Activated naive CD4-positive, alpha-beta T cell treated with anti-CD3 and anti-CD28 coated beads, Interleukin-2, amount 10 ng/mL, durations not matched to agents 7 days and 5 days (primary cell): Measurements from ENCODE around the gene POFUT2.

Source experiments
- CTCF ChIA-PET: fragments of 350-600 bp; sonication (Branson Sonifier 250); formaldehyde crosslinking; loops from one replicate; lab custom pipeline; 2021; ENCODE audit warnings: antibody characterized with exemption; lab: Charles Lee
- DNase-seq: peaks from one replicate; pipeline ENCODE4 v3.0.0-alpha.2; 2020
- H3K27ac Mint-ChIP-seq: one replicate; pipeline ENCODE4 v1.8.0; 2021; ENCODE audit warnings: mild to moderate bottlenecking, moderate library complexity, mixed read lengths
- H3K27me3 Mint-ChIP-seq: one replicate; pipeline ENCODE4 v1.8.0; 2021; ENCODE audit warnings: mild to moderate bottlenecking, mixed read lengths
- H3K36me3 Mint-ChIP-seq: one replicate; pipeline ENCODE4 v1.8.0; 2021; ENCODE audit warnings: mixed read lengths
- H3K4me1 Mint-ChIP-seq: one replicate; pipeline ENCODE4 v1.8.0; 2021; ENCODE audit warnings: mixed read lengths
- H3K4me3 Mint-ChIP-seq: one replicate; pipeline ENCODE4 v1.8.0; 2021; ENCODE audit warnings: mild to moderate bottlenecking, moderate library complexity, mixed read lengths
- H3K9me3 Mint-ChIP-seq: one replicate; pipeline ENCODE4 v1.8.0; 2021; ENCODE audit warnings: mixed read lengths

The POFUT2 gene

DNA sequence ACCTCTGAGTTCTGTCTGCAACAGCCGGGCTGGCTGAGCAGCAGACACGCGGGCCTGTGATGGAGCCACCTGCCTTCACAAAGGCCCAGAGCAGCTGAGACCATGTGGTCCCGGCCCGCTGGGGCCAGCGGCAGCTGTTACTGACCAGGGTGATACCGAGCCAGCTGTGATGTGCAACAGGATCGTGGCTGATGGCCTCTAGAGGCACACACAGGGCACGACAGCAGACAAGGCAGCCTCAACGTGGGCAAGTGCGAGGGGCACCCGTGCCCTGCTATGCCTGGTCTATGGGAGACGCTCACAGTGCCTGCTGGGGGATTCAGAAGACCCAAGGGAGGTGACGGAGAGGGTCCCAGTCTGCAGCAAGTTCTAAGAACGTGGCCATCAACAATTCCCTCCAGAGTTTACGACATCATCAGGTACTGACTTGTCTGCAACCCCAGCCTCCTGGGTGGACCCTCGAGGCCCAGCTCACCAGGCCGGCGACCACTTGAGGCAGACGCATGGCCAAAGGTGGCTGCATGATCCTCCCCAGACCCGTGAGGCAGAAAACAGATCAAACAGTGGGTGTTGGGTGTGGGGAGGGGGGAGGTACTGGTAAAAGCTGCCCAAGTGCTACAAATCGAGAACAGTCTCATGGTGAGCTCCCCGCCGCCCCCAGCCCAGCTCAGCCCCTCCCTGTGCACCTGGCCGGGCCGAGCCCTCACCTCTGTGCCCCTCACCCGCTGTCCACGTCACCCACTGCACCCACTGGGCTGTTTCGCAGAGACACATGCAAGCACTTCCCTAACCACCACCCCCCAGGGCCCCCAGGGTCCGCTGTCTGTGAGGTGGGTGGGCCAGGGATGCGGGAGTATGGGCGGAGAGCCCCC, 6.0 kb downstream of the POFUT2 start:
- Mint-ChIP-seq H3K36me3 (peaks cover 28% of the 10 kb centered on the region), H3K27me3 (no peaks in the 10 kb centered on the region), H3K27ac (no peak overlapping the region), H3K9me3 (no peaks in the 10 kb centered on the region), H3K4me3 (no peak overlapping the region), H3K4me1 (peaks cover 9% of the 10 kb centered on the region)
- DNase-seq: no peak
- CTCF ChIA-PET: no interaction called here

DNA sequence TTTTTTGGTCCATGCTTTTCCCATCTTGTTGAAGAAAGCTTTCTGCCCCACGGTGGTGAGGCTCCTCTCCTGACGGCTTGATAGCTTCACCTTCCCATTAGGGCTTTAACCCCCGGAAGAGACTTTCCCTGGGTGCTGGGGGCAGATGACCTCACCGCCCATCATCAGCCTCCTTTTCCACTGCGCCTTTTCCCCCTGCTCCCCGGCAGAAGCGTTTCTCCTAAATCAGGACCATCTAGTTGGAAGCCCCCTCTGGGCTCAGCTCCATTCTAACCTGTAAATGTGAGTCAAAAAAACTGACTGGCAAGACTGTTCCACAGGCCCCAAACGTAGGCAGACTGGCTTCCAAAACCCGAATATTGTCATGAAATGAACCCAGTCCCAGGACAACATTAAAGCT, 6.7 kb downstream of the POFUT2 start:
- DNase-seq: no peak
- Mint-ChIP-seq H3K27me3 (no peaks in the 10 kb centered on the region), H3K36me3 (peaks cover 28% of the 10 kb centered on the region), H3K9me3 (no peaks in the 10 kb centered on the region), H3K4me3 (no peak overlapping the region), H3K4me1 (peaks cover 5% of the 10 kb centered on the region), H3K27ac (no peak overlapping the region)
- CTCF ChIA-PET: no interaction called here

DNA sequence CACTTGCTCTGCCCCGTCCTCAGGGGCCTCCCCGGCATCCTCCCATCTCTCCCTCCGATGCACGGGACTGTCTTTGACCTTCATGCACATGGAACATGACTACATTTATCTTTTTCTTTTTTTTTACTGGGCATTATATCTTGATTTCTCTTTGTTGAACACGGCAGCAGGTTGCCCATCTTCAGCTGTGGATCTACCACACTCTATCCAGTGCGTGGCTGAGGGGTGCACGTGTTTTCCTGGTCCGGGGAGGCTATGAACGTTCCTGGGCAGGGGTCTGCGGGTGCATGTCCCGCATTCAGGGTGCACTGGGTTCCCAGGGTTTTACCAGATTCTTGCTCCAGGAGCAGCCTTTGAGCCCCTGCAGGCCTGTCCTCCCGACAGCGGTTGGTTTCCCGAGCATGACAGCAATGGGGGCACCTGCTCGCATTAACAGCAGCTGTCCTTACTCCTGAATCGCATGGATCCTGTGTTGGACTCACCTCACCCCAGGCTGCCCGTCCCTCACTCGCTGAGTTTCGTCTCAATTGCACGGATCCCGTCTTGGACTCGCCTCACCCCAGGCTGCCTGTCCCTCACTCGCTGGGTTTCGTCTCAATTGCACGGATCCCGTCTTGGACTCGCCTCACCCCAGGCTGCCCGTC, 7.4 kb downstream of the POFUT2 start:
- no peaks in the 10 kb centered on the region for H3K4me1 Mint-ChIP-seq
- H3K27ac Mint-ChIP-seq: peak overlapping the region; percentile 19
- no peak overlapping the region for H3K4me3 Mint-ChIP-seq
- H3K9me3 Mint-ChIP-seq: no peaks in the 10 kb centered on the region
- H3K27me3 Mint-ChIP-seq: no peaks in the 10 kb centered on the region
- no peak for DNase-seq
- H3K36me3 Mint-ChIP-seq: peaks cover 24% of the 10 kb centered on the region
- CTCF ChIA-PET: no interaction called here

DNA sequence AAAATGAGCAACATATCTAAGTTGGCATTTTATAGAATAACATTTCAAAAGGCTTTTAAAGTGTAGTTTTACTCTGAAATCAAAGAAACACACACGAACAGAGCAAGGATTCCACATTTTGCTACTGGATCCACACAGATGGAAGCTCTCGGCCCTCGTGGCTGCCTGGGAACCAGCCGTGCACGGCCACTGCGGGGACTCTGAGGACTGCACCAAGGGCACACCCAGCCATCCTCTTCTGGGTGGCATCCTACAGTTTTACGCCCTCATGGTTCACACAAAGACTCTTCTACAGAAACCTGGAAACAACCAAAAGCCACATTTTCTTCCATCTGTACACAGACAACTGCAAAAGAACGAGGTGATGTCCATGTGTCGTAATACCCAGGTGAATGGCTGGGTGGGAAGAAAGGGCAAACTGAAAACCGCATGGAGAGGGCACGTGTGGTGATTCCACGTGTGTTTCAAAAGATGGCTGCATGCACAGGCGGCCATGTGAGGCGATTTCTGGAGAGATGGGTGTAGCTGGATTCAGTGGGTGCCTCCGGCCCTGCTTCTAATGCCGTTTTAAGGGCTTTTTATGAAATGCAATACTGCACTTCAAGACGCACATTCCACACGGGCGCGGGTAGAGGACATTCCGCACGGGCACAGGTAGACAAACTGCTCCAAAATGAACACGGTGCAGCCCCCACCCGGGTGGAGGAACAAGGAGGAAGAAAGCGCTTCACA, 8.1 kb downstream of the POFUT2 start:
- no peak for DNase-seq
- Mint-ChIP-seq H3K36me3 (peaks cover 20% of the 10 kb centered on the region), H3K27ac (peak overlapping the region; percentile 19), H3K9me3 (no peaks in the 10 kb centered on the region), H3K4me3 (no peak overlapping the region), H3K4me1 (no peaks in the 10 kb centered on the region), H3K27me3 (no peaks in the 10 kb centered on the region)
- CTCF ChIA-PET: no interaction called here

DNA sequence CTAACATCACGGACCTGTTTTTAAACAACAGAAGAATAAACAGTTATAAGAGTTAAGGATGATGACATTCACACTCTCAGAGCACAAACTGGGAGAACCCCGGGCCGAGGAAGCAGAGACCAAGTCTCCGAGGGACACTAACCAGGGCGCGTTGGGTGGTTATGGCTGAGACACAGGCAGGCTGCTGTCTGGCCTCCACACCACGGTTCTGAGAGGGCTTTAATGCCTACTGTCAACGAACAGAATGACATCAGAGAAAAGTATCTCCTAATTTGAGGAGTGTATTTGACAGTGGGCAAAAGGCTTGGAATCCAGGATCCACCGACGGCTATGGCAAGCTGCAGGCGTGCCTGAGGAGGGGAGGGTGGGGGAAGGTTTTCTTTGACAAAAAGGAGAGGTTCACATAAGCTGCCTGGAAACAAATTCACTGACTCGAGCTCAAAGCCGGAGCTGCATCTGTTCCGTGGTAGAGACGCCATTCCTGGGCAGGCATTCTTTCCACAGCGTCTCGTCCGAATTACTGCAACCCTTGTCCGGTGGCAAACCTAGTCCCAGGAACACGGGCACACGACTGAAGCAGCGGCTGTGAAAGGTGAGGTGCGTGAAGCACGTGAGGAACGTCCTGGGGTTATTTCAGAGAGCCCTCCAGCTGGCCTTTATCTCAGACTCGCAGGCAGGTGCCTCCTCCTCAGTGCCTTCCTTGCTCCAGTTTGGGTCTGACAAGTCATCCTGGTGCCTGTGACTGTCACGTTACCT, 9.4 kb downstream of the POFUT2 start:
- no peaks in the 10 kb centered on the region for H3K9me3 Mint-ChIP-seq
- H3K36me3 Mint-ChIP-seq: peaks cover 17% of the 10 kb centered on the region
- no peak overlapping the region for H3K4me3 Mint-ChIP-seq
- no peaks in the 10 kb centered on the region for H3K27me3 Mint-ChIP-seq
- no peak overlapping the region for H3K27ac Mint-ChIP-seq
- DNase-seq: no peak
- CTCF ChIA-PET: no interaction called here
- H3K4me1 Mint-ChIP-seq: no peaks in the 10 kb centered on the region

DNA sequence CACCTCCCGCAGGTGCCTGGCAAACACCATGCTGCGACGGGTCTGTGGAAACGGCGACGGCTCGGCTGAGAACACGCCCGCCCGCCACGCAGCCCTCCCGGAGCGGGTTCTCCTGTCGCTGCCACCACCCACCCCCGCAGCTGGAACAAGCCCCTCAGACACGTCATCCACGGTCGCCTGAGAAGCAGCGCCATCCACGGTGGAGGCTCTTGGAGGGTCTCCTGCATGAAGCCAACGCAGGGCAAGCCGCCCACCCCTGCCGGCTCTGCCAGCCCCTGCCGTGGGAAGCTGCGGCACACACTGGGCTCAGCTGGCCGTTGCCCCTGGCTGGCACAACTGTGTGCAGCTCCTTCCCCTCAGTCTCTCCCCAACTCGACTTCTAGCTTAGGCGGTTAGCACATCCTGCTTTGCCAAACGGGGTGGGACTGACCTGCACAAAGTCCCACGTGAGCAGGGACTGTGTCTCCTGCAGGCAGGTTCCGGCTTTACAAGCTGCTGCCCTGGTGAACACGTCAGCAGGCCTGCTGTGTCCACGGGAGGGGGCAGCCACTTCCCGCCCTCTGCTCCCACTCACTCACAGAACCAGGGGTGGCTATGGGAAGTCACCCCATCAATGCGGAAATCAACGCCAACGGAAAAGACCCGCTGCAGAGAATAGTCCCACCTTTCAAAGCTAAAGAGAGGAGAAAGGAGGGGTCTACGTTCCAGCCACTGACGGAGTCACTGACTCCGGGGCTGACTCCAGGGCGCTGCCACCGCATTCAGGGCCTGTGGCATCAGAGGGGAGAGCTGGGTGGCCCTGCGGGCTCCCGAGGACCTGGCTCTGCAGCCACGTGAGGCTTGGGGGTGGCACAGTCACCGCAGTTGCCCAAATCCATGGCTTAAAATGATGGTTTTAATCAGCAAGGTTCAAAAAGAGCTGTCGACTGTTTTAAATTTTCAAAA, 10.3 kb downstream of the POFUT2 start:
- Mint-ChIP-seq H3K36me3 (peaks cover 15% of the 10 kb centered on the region), H3K4me3 (no peak overlapping the region), H3K27me3 (no peaks in the 10 kb centered on the region), H3K4me1 (no peaks in the 10 kb centered on the region), H3K27ac (no peak overlapping the region), H3K9me3 (no peaks in the 10 kb centered on the region)
- no peak for DNase-seq
- CTCF ChIA-PET: no interaction called here

DNA sequence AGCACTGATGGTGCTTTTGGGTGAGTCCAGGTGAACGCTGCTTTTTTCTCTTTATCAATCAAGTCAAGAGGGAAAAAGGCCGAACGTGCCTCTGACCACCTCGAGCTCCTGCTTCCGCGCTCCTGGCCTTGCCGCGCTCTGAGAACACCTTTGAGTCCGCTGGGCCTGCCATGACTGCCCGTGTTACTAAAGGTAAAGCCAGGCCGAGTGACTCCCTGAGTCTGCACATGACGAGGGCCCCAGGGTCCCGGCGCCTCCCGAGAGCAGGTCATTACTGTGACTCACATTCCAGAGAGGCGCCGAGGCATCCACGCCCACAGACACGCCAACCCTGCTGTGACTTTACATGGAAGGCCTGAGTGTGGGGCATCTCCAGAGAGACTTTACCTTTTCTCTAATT, 11.1 kb downstream of the POFUT2 start:
- Mint-ChIP-seq H3K36me3 (peaks cover 15% of the 10 kb centered on the region), H3K9me3 (no peaks in the 10 kb centered on the region), H3K27ac (no peak overlapping the region), H3K4me3 (no peak overlapping the region), H3K27me3 (no peaks in the 10 kb centered on the region), H3K4me1 (no peaks in the 10 kb centered on the region)
- CTCF ChIA-PET: interaction anchor here (0.7 kb wide), 1 partner anchor 20 kb away, joined by 4 read pairs; no protein-coding TSS in a partner anchor
- no peak for DNase-seq

DNA sequence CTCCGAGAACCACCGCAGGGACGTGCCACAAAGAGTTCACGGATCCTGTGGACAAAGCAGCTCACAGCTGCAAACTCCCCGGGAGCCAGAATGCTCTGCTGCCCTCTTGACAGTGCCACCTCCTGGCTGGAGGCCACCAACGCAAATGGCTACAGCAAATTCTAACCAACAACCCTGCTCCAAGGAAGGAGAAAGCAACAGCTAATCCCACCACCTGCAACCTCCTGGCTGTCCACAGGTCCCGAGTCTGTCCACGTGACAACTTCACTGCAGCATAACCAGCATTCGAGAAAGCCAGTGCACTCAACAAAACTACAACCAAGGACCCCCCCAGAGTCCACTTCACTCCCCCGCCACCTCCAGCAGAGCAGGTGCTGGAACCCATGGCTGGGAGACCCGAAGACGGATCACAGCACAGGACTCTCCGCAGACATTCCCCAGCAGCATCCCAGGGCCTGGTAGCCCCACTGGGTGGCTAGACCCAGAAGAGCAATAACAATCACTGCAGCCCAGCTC, 17.3 kb downstream of the POFUT2 start:
- H3K27me3 Mint-ChIP-seq: no peaks in the 10 kb centered on the region
- peaks cover 27% of the 10 kb centered on the region for H3K36me3 Mint-ChIP-seq
- H3K4me1 Mint-ChIP-seq: peaks cover 23% of the 10 kb centered on the region
- peak; percentile 20 for DNase-seq
- no peak overlapping the region for H3K4me3 Mint-ChIP-seq
- no peak overlapping the region for H3K27ac Mint-ChIP-seq
- CTCF ChIA-PET: interaction anchor here (0.7 to 1.4 kb wide), 2 partner anchors 11 to 296 kb away, joined by 3 to 4 read pairs; no protein-coding TSS in a partner anchor
- H3K9me3 Mint-ChIP-seq: peaks cover 3% of the 10 kb centered on the region

DNA sequence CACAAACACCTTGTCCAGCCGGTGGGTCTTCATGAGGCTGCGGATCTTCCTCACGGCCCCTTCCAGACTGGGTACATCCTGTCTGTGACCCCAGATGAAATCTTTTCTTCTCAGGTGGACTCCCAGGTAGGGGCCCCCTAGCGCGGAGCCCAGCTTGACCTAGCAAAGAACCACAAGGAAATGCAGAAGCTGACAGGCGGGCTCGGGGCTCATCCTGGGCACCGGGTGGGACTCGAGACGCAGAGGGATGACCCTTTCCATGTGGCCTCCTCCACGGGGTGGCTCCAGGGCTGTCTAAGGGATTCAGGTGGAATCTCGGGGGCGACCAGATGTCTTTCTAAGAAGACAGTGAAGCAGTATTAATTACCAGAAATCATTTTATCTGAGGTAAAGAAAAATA, 17.8 kb downstream of the POFUT2 start:
- Mint-ChIP-seq H3K36me3 (peaks cover 29% of the 10 kb centered on the region), H3K4me3 (no peak overlapping the region), H3K9me3 (peaks cover 3% of the 10 kb centered on the region), H3K27me3 (no peaks in the 10 kb centered on the region), H3K4me1 (peaks cover 24% of the 10 kb centered on the region), H3K27ac (no peak overlapping the region)
- CTCF ChIA-PET: interaction anchor here (1.4 kb wide), 1 partner anchor 11 kb away, joined by 3 read pairs; no protein-coding TSS in a partner anchor
- peak; percentile 11 for DNase-seq

DNA sequence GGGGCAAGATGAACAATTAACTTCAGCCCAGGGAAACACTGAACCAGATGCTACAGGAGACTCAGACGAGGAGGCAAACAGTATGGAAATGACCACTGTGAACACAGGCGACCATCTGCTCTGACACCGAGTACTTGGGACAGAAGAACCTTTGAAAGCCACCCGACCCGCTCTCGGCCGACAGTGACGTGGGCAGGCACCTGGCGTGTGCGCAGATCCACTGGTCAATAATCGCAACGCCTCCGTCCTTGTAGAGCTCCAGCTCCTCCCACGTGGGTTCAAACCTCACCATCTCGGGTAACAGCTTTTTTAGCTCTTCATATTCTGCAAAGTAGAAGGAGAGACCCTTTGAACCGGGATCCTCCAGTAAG, 20.3 kb downstream of the POFUT2 start:
- DNase-seq: no peak
- peaks cover 3% of the 10 kb centered on the region for H3K9me3 Mint-ChIP-seq
- H3K4me1 Mint-ChIP-seq: peaks cover 24% of the 10 kb centered on the region
- H3K36me3 Mint-ChIP-seq: peaks cover 36% of the 10 kb centered on the region
- CTCF ChIA-PET: no interaction called here
- no peak overlapping the region for H3K27ac Mint-ChIP-seq
- H3K27me3 Mint-ChIP-seq: no peaks in the 10 kb centered on the region
- no peak overlapping the region for H3K4me3 Mint-ChIP-seq

DNA sequence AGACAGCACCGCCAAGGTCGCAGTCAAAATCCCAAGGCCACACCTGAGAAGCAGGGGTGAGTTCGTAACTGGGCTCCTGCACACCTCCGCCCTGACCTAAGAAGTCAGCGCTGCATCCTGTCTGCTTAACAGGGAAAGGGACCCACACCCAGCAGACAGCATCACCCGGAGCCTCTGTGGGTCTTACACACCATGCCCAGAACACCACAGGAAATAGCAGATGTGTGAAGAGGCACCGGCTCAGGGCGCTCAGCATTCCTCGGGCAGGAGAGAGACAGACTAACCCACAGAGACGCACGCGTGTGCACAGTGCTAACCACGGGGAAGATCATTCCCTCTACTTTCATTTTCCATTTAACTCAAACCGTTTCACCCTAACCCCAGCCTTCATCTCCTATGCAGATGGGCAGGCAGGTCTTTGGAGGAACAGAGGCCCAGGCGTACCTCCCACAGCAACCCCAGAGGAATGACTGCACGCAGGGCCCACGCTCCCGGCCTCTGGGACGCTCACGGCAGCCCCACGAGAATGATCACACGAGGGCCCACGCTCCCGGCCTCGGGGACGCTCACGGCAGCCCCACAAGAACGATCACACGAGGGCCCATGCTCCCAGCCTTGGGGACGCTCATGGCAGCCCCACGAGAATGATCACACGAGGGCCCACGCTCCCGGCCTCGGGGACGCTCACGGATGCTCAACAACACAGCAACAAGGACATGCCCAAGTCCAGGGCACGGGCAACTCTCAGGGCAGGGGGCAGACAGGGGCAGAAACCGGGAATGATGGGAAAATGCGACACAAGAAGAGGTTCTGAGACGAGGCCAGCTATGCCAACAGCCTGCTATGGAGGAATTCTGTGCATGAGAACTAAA, 20.9 kb downstream of the POFUT2 start:
- Mint-ChIP-seq H3K4me3 (peak overlapping the region; percentile 1), H3K27me3 (no peaks in the 10 kb centered on the region), H3K9me3 (peaks cover 3% of the 10 kb centered on the region), H3K4me1 (peaks cover 24% of the 10 kb centered on the region), H3K36me3 (peaks cover 36% of the 10 kb centered on the region), H3K27ac (peak overlapping the region; percentile 80)
- DNase-seq: peak; percentile 71
- CTCF ChIA-PET: no interaction called here
